Right lobe of liver (tissue), 6 donors: ENCODE results near the gene ARL9. TPM values are rescaled to one million over a fixed set of nuclear protein-coding genes. Genes with fewer than 3 reads are reported as not detected.

Source experiments
- ATAC-seq, 4 donors: fragments of 200-7000 bp; cut with Tn5 transposase; one replicate each; pipeline ENCODE4 v1.9.1; 2020; ENCODE audit warnings: mild to moderate bottlenecking in 4 of 4, moderate library complexity in 4 of 4
- DNase-seq, 3 donors: peaks; one replicate each; pipeline ENCODE4 v3.0.0-alpha.2; 2020
- H3K27ac ChIP-seq, 3 donors: fragments of 200-600 bp; one replicate each; pipeline ENCODE4 v1.8.0; 2022
- H3K27me3 ChIP-seq, 2 donors: fragments of 200-600 bp; one replicate each; pipeline ENCODE4 v1.8.0; 2022
- H3K36me3 ChIP-seq, 4 donors: fragments of 200-600 bp; sonication (generic) in 1 of 4; one replicate each; pipeline versions ENCODE4 v1.5.1 to v1.8.0; 2017 to 2022; ENCODE audit warnings: control low read depth in 1 of 4
- H3K4me1 ChIP-seq, 4 donors: fragments of 200-600 bp; sonication (generic) in 1 of 4; one replicate each; pipeline versions ENCODE4 v1.5.1 to v1.8.0; 2017 to 2022; ENCODE audit warnings: control low read depth in 1 of 4
- H3K4me3 ChIP-seq, 3 donors: fragments of 200-600 bp; one replicate each; pipeline ENCODE4 v1.8.0; 2022
- H3K9me3 ChIP-seq, 4 donors: fragments of 200-600 bp; sonication (generic) in 1 of 4; one replicate each; pipeline versions ENCODE4 v1.5.1 to v1.8.0; 2017 to 2022; ENCODE audit warnings: control low read depth in 1 of 4
- POLR2A ChIP-seq: fragments of 450-650 bp; IDR thresholded peaks from one replicate; pipeline ENCODE4 v1.6.1; 2017; ENCODE audit warnings: antibody characterized with exemption, mild to moderate bottlenecking
- WGBS: methylation state at CpG from one replicate; pipeline ENCODE4 v1.1.6; 2018; ENCODE audit warnings: low coverage, low lambda C conversion rate; ENCODE audit not compliant: insufficient coverage; ENCODE audit errors: missing lambda C conversion rate; 5-methylcytosine and 5-hydroxymethylcytosine counted together
- intact Hi-C, 2 donors: fragments of 100-400 bp; cut with DNase I; formaldehyde crosslinking; loops; one replicate each; pipeline versions ENCODE4 v1.11.2 to v1.14.1; 2022
- total RNA-seq, 6 experiments: library from RNA; depleted of rRNA in 2 of 6; stranded (reverse); fragments of >200 nt in 2 of 6; fragmentation: NEBNext Ultra II Directional in 3 of 6; extraction: Animal tissue kit (Norgen Biotek cat#: 25700) in 3 of 6; gene quantifications; one replicate each; pipeline versions ENCODE4 v1.1.0 to v1.2.4, GENCODE V29; 2016 to 2023
- TF ChIP-seq, protein P1 (sequence below), 4 donors: fragments of 200-600 bp in 3 of 4; fragments of 450-650 bp in 1 of 4; IDR thresholded peaks; one replicate each; pipeline versions ENCODE4 v1.5.1 to v1.8.0; 2016 to 2022; ENCODE audit warnings: antibody characterized with exemption in 4 of 4, mild to moderate bottlenecking in 2 of 4
- donor health status: DM: no; HTN: yes; CAD: no.
- donor health status: DM: no; HTN: no; CAD: no.
- donor health status: DM: no; HTN: no; CAD: no.
- donor health status: DM: no; HTN: yes; CAD: no.
- donor health status: DM: no; HTN: yes; CAD: no.

ARL9 gene
- total RNA-seq, 6 experiments from 2014 or later: 0.19 TPM; not detected in 5

DNA sequence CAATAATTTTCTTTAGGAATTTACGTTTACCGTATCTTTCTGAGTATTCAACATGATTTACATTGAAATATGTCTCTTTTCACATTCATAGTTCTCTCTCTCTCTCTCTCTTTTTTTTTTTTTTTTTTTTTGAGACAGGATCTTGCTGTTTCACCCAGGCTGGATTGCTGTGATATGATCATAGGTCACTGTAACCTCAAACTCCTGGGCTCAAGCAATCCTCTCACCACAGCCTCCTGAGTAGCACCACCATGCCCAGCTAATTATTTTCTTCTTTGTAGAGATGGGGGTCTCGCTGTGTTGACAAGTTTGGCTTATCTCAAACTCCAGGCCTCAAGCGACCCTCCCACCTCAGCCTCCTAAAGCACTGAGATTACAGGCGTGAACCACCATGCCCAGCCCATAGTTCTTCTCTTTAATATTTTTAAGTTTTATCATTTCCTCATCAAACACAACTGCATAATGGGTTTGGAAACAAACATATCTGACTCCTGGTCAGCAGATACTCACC, 28.3 kb upstream of the ARL9 start:
- no peak for TF ChIP-seq POLR2A
- TF ChIP-seq, protein P1, sequence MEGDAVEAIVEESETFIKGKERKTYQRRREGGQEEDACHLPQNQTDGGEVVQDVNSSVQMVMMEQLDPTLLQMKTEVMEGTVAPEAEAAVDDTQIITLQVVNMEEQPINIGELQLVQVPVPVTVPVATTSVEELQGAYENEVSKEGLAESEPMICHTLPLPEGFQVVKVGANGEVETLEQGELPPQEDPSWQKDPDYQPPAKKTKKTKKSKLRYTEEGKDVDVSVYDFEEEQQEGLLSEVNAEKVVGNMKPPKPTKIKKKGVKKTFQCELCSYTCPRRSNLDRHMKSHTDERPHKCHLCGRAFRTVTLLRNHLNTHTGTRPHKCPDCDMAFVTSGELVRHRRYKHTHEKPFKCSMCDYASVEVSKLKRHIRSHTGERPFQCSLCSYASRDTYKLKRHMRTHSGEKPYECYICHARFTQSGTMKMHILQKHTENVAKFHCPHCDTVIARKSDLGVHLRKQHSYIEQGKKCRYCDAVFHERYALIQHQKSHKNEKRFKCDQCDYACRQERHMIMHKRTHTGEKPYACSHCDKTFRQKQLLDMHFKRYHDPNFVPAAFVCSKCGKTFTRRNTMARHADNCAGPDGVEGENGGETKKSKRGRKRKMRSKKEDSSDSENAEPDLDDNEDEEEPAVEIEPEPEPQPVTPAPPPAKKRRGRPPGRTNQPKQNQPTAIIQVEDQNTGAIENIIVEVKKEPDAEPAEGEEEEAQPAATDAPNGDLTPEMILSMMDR (IDR thresholded peaks at IDR 0.05): no peak
- intact Hi-C loops: no loop called here
- Histone ChIP-seq H3K27ac (no peak overlapping the region), H3K4me3 (no peak overlapping the region), H3K27me3 (no peaks in the 10 kb centered on the region), H3K36me3 (peaks cover 5 to 75% (median 41%) of the 10 kb centered on the region in 4 donors), H3K9me3 (no peaks in the 10 kb centered on the region), H3K4me1 (no peaks in the 10 kb centered on the region)
- no peak for ATAC-seq
- 91% methylated on average over 5 of the region's 5 CpGs for WGBS
- DNase-seq: no peak

DNA sequence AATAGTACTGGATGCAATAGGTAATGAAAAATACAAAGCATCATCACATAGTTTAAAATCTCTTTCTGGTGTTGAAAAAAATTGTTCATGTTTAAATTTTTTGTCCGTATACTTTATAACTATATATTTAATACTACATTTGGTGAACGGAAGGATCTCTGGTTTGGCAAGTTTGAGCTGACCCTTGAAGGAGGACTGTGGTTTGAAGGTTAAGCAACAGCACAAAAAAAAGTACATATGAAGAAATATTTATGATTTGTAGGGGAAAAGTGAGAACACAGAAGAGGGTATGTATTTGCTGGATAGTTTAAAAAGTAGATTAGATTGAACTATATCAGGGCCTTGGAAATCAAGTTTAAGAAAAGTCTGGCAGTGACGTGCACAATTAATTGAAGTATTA, 24.9 kb upstream of the ARL9 start:
- peaks cover 12 to 80% (median 31%) of the 10 kb centered on the region in 4 donors for H3K36me3 ChIP-seq
- 87% methylated on average over 3 of the region's 3 CpGs for WGBS

DNA sequence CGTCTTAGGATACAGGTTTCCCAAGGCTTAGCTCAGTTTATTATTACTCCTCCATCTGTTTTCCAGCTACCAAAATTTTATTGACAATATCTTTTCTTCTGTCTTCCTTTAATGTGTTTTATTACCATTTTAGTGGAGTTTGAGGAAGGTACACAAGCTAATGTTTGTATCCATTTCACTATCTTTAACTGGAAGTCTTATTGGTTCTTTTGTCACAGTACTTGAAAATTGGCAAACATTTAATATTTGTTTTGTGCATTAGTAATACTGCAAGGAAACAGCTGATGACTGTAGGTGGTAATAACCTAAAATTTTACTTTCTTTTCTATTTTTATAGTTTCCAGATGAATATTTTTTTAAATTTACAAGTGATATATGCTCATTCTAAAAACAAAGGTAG, 9.3 kb upstream of the ARL9 start:
- DNase-seq (no peak), ATAC-seq (no peak)
- no peaks in the 10 kb centered on the region for H3K27me3 ChIP-seq
- no peak for TF ChIP-seq POLR2A
- TF ChIP-seq, protein P1 (IDR thresholded peaks at IDR 0.05): no peak
- intact Hi-C loops: no loop called here
- no peaks in the 10 kb centered on the region for H3K9me3 ChIP-seq
- no peak overlapping the region for H3K4me3 ChIP-seq
- WGBS: 100% methylated on average over 1 of the region's 1 CpG
- H3K27ac ChIP-seq: no peak overlapping the region
- H3K36me3 ChIP-seq: peaks cover 0 to 52% (median 17%) of the 10 kb centered on the region in 4 donors
- no peaks in the 10 kb centered on the region for H3K4me1 ChIP-seq

More for the DNA sequence above, 24.9 kb upstream of the ARL9 start:
- no peaks in the 10 kb centered on the region for H3K4me1 ChIP-seq
- DNase-seq (no peak), ATAC-seq (no peak)
- no peaks in the 10 kb centered on the region for H3K9me3 ChIP-seq
- no peak overlapping the region for H3K4me3 ChIP-seq
- H3K27me3 ChIP-seq: no peaks in the 10 kb centered on the region
- intact Hi-C loops: no loop called here
- TF ChIP-seq, protein P1 (IDR thresholded peaks at IDR 0.05): no peak
- TF ChIP-seq POLR2A: no peak
- H3K27ac ChIP-seq: no peak overlapping the region

DNA sequence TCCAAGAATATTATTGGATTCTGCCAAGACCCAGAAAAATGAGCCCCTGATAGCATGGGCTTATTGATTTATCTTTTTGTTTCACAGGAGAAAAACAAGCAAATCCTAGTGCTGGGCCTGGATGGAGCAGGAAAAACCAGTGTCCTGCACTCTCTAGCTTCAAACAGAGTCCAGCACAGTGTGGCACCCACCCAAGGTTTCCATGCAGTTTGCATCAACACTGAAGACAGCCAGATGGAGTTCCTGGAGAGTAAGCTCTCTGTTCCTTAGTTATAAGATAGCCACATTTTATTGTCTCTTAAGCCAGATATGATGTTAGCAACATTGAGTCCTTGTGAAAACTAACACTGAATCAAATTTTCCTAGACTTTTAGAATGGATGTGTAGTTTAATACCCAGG, 5.5 kb downstream of the ARL9 start:
- DNase-seq (no peak), ATAC-seq (no peak)
- Histone ChIP-seq H3K4me1 (peaks cover 0 to under 1% (median 0%) of the 10 kb centered on the region in 4 donors), H3K9me3 (no peaks in the 10 kb centered on the region), H3K36me3 (no peaks in the 10 kb centered on the region), H3K4me3 (no peak overlapping the region), H3K27me3 (no peaks in the 10 kb centered on the region), H3K27ac (no peak overlapping the region)
- TF ChIP-seq, protein P1 (IDR thresholded peaks at IDR 0.05): no peak
- TF ChIP-seq POLR2A: no peak
- intact Hi-C loops: no loop called here

DNA sequence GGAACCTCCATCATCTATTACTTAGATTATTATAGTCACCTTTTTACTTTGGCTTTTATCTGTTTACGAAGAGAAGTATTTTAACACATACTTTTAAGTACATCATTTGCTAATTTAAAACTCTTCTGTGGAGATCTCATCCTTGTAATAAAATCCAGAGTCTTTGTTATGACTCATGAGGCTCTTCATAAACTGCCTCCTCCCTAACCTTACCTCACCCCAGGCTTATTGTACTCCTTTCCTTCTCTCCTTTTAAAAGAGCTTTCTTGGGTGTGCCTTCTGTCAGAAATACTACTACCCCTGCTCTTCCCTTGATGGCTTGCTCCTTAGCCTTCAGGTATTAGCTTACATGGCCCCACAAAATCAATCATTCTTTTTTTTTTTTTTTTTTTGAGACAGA, 6.6 kb downstream of the ARL9 start:
- Histone ChIP-seq H3K27ac (no peak overlapping the region), H3K36me3 (no peaks in the 10 kb centered on the region), H3K27me3 (no peaks in the 10 kb centered on the region), H3K4me3 (no peak overlapping the region), H3K4me1 (no peaks in the 10 kb centered on the region), H3K9me3 (no peaks in the 10 kb centered on the region)
- no peak for DNase-seq
- no peak for TF ChIP-seq POLR2A
- TF ChIP-seq, protein P1 (IDR thresholded peaks at IDR 0.05): no peak
- 89% methylated on average over 1 of the region's 1 CpG for WGBS
- intact Hi-C loops: no loop called here
- ATAC-seq: no peak
